Progenitor cell of endocrine pancreas (in vitro differentiated cells): ENCODE results near the gene ABLIM1. TPM values are rescaled to one million over a fixed set of nuclear protein-coding genes. Genes with fewer than 3 reads are reported as not detected.

Experiments
- DNase-seq: peaks from one replicate; pipeline ENCODE4 v3.0.0; 2021; ENCODE audit warnings: low spot score; ENCODE audit not compliant: unreplicated experiment
- H3K27ac Mint-ChIP-seq: 2 replicates; pipeline ENCODE4 v1.8.0; 2021; ENCODE audit warnings: mild to moderate bottlenecking, moderate library complexity, mixed read lengths
- H3K27me3 Mint-ChIP-seq: 2 replicates; pipeline ENCODE4 v1.8.0; 2021; ENCODE audit warnings: mixed read lengths
- H3K36me3 Mint-ChIP-seq: 2 replicates; pipeline ENCODE4 v1.8.0; 2022; ENCODE audit warnings: mixed read lengths; ENCODE audit not compliant: insufficient read depth
- H3K4me1 Mint-ChIP-seq: 2 replicates; pipeline ENCODE4 v1.8.0; 2021; ENCODE audit warnings: low read depth, mixed read lengths
- H3K4me3 Mint-ChIP-seq: 2 replicates; pipeline ENCODE4 v1.8.0; 2021; ENCODE audit warnings: low read depth, mild to moderate bottlenecking, moderate library complexity, mixed read lengths
- H3K9me3 Mint-ChIP-seq: 2 replicates; pipeline ENCODE4 v1.8.0; 2021; ENCODE audit warnings: low read depth, mixed read lengths
- CTCF ChIP-seq: fragments of 200-600 bp; sonication (generic); IDR thresholded peaks from one replicate; pipeline ENCODE4 v1.5.0; 2021; ENCODE audit warnings: antibody characterized with exemption, mild to moderate bottlenecking; ENCODE audit not compliant: unreplicated experiment
- total RNA-seq: library from RNA; stranded (reverse); gene quantifications from 2 replicates; pipeline ENCODE4 v1.2.1, GENCODE V29; 2021

ABLIM1 gene
- total RNA-seq, 1 donor from 2014 or later: 59.1 TPM

- TF ChIP-seq CTCF: no peak
- H3K4me3 Mint-ChIP-seq: no peak overlapping the region
Observed at GRCh38 chr10:114648368-114648767, 9.7 kb downstream of the ABLIM1 start.

GRCh38 chr10:114647545-114648138 is 10.4 kb downstream of the ABLIM1 start:
- no peak overlapping the region for H3K4me3 Mint-ChIP-seq
- H3K36me3 Mint-ChIP-seq: no peaks in the 10 kb centered on the region
- no peak for TF ChIP-seq CTCF
- H3K27me3 Mint-ChIP-seq: peaks cover 35% of the 10 kb centered on the region
- H3K9me3 Mint-ChIP-seq: no peaks in the 10 kb centered on the region
- peaks cover 12% of the 10 kb centered on the region for H3K4me1 Mint-ChIP-seq
- no peak for DNase-seq
- H3K27ac Mint-ChIP-seq: no peak overlapping the region

More at GRCh38 chr10:114648368-114648767, 9.7 kb downstream of the ABLIM1 start:
- H3K4me1 Mint-ChIP-seq: peaks cover 12% of the 10 kb centered on the region
- peaks cover 29% of the 10 kb centered on the region for H3K27me3 Mint-ChIP-seq
- H3K27ac Mint-ChIP-seq: no peak overlapping the region
- DNase-seq: no peak
- H3K36me3 Mint-ChIP-seq: no peaks in the 10 kb centered on the region
- H3K9me3 Mint-ChIP-seq: no peaks in the 10 kb centered on the region

- peaks cover 35% of the 10 kb centered on the region for H3K27me3 Mint-ChIP-seq
- H3K4me1 Mint-ChIP-seq: peaks cover 12% of the 10 kb centered on the region
- H3K27ac Mint-ChIP-seq: no peak overlapping the region
- DNase-seq: no peak
- TF ChIP-seq CTCF: no peak
- no peaks in the 10 kb centered on the region for H3K36me3 Mint-ChIP-seq
- no peak overlapping the region for H3K4me3 Mint-ChIP-seq
- no peaks in the 10 kb centered on the region for H3K9me3 Mint-ChIP-seq
Observed at GRCh38 chr10:114646426-114646825, 11.6 kb downstream of the ABLIM1 start.

- Mint-ChIP-seq H3K4me1 (peaks cover 7% of the 10 kb centered on the region), H3K27me3 (peaks cover 31% of the 10 kb centered on the region), H3K4me3 (no peak overlapping the region), H3K27ac (no peak overlapping the region), H3K36me3 (no peaks in the 10 kb centered on the region), H3K9me3 (no peaks in the 10 kb centered on the region)
- no peak for DNase-seq
- TF ChIP-seq CTCF: no peak
Observed at GRCh38 chr10:114645706-114646105, 12.4 kb downstream of the ABLIM1 start.

GRCh38 chr10:114643158-114643557 is 14.9 kb downstream of the ABLIM1 start:
- H3K27ac Mint-ChIP-seq: no peak overlapping the region
- no peak overlapping the region for H3K4me3 Mint-ChIP-seq
- H3K36me3 Mint-ChIP-seq: no peaks in the 10 kb centered on the region
- H3K4me1 Mint-ChIP-seq: peaks cover 3% of the 10 kb centered on the region
- H3K27me3 Mint-ChIP-seq: peaks cover 37% of the 10 kb centered on the region
- TF ChIP-seq CTCF: no peak
- H3K9me3 Mint-ChIP-seq: no peaks in the 10 kb centered on the region
- DNase-seq: no peak
